ENCODE results near the gene FOSL2.

The FOSL2 gene

DNA sequence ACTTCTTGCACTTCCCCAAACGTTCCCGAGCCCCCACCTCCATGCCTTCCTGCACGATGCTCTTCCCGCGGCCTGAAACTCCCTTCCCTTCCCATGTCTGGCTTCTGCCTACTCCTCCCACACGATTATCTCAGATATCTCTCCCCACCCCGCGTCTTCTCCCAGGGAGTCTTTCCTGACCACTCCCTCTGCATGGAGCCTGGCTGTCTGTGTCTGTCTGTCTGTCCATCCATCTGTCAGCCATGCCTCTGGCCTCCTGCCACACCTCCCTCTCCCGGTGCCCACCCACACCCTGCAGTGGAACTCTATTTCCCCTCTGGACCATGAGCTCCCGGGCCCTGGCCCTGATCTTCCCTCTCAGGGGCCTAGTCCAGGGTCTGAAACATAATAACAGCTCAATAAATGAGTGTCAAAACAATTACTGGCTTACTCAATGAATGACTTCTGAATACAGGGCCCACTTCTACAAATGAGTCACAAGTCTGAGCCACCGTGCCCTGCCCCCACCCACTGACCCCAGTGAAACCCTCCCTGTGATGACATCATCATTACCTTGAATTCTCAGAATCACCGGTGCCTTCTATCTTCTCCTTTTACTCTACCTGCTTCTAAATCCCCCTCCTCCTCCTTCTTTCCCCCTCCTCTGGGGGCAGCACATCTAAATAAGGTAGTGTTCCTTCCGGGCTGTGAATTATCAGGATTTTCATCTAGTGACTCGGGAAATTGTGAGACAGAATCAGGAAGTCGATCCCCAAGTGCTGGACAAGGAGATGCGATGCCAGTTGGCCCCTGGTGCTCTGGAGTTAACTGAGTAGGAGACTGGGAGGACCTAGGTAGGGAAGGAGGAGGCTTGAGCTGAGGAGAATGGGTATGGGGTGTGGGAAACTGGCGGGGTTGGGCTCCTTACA lies 57.1 kb downstream of the FOSL2 start:
- TF ChIP-seq, protein P1, sequence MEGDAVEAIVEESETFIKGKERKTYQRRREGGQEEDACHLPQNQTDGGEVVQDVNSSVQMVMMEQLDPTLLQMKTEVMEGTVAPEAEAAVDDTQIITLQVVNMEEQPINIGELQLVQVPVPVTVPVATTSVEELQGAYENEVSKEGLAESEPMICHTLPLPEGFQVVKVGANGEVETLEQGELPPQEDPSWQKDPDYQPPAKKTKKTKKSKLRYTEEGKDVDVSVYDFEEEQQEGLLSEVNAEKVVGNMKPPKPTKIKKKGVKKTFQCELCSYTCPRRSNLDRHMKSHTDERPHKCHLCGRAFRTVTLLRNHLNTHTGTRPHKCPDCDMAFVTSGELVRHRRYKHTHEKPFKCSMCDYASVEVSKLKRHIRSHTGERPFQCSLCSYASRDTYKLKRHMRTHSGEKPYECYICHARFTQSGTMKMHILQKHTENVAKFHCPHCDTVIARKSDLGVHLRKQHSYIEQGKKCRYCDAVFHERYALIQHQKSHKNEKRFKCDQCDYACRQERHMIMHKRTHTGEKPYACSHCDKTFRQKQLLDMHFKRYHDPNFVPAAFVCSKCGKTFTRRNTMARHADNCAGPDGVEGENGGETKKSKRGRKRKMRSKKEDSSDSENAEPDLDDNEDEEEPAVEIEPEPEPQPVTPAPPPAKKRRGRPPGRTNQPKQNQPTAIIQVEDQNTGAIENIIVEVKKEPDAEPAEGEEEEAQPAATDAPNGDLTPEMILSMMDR (IDR thresholded peaks at IDR 0.05; ENCODE audit: low read depth, low read length, missing control alignments): no peak
- DNase-seq (ENCODE audit: extremely low read depth, low read depth): no peak

DNA sequence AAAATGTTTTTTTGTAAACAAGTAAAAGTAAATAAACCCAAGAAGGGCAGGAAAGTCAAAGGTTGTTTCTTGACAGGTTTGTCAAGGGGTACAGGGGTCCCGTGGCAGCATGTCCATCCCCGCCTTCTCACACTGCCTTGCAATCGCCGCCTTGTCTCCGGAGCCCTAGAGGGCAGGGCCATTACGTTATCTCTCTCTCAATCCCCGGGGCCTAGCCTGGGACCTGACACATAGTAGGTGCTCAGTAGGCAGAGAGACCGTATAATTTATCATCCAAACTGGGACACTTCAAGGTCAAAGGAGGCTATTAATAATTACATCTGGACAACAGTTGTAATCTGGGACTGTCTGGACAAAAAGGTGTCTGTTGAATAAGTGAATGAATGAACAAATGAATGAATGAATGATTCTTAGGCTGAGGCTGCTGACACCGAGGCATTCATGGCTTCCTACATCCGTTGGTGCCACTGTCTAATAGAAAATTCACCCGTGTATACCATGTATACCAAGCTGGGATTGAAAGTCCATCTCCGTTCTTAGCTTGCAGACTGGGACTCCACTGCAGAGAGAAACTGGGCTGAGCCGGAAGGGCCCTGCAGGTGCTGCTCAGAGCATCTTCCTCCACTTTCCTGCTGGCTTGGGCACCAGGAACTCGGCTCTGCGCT lies 58.4 kb downstream of the FOSL2 start:
- H3K4me3 ChIP-seq (replicated peaks; ENCODE audit: low read depth, low read length): no peak overlapping the region
- TF ChIP-seq, protein P1 (IDR thresholded peaks at IDR 0.05; ENCODE audit: low read depth, low read length, missing control alignments): no peak
- no peak for DNase-seq (ENCODE audit: extremely low read depth, low read depth)

More for the DNA sequence above, 57.1 kb downstream of the FOSL2 start:
- no peak overlapping the region for H3K4me3 ChIP-seq (replicated peaks; ENCODE audit: low read depth, low read length)

DNA sequence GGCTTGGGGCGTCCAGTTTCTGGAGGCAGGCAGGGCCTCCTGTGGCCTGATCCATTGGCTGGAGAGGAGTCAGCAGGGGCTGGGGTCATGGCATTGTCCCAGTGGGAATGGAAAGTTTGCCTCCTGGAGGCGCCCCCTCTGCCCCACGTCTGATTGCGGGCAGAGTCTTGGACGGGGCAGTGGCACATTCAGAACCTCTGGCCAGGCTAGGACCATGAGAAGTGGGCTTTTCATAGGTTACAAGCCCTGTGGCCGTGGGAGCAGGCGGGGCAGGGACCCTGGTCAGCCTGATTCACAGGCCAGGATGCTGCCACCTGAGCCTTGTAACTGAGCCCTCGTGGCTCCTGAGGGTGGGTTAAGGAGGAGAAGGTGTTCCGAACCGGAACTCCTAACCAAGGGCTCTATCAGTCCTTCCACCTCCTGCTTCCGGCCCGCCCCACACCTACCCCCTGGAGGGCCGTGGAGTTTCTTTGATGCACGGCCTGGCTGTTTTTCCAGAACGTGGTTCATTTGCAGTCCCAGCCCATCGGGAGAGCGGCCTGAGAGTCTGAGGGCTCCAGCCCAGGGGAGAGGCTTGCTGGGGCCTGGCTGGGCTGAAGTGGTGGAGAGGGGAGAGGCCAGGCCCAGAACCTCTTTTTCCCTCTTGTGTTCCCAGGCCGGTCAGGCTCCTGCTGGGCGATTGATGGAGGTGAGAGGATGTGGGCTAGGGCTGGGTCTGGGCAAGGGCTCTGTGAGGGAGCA lies 59.3 kb downstream of the FOSL2 start:
- no peak for DNase-seq (ENCODE audit: extremely low read depth, low read depth)
- TF ChIP-seq, protein P1 (IDR thresholded peaks at IDR 0.05; ENCODE audit: low read depth, low read length, missing control alignments): no peak
- H3K4me3 ChIP-seq (replicated peaks; ENCODE audit: low read depth, low read length): no peak overlapping the region

DNA sequence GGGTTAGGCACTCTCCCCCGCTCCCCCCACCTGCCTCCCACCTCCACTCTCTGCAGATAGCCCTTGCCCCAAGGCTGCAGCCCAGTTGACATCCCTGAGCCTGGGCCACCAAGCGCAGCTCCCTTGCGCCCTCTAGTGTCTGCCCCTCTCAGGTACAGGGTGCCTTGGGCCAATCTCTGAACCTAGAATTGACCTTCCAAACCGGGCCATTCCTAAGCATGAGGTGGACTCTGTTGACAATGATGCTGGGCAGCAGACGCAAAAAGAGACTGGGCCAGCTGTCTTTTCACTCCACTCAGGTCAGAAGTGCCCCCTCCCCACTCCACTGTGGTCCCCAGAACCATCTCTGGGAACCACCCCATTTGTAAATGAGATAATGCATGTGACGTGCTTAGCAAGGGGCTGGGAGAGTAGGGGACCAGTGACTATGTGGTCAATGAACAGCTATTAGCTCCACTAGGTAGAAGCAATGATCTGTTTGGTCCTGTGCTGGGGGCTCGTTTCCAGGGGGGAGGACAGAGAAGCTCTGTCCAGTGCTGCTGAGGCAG lies 60.0 kb downstream of the FOSL2 start:
- DNase-seq (ENCODE audit: extremely low read depth, low read depth): no peak
- no peak overlapping the region for H3K4me3 ChIP-seq (replicated peaks; ENCODE audit: low read depth, low read length)
- TF ChIP-seq, protein P1 (IDR thresholded peaks at IDR 0.05; ENCODE audit: low read depth, low read length, missing control alignments): peak; percentile 95

DNA sequence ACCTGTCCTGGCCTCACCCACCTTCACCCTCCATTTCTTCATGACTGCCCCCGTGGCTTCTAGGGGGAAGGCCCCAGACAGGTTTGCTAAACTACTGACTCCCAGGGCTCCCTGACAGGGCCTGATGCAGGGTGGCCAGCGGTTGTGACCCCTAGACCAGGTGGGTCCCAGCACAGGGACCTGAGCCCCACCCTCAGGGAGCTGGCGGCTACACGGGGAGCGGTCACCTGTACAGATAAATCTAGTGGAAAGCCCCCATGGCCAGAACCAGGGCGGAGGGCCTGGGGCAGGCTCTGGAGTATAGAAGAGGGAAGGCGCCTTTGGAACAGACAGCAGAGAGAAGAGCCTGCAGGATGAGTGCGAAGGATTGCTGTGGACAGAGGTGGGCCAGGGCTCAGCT lies 60.7 kb downstream of the FOSL2 start:
- TF ChIP-seq, protein P1 (IDR thresholded peaks at IDR 0.05; ENCODE audit: low read depth, low read length, missing control alignments): no peak
- DNase-seq (ENCODE audit: extremely low read depth, low read depth): no peak
- H3K4me3 ChIP-seq (replicated peaks; ENCODE audit: low read depth, low read length): no peak overlapping the region
